ENCODE results near the gene GBX1. TPM values are rescaled to one million over a fixed set of nuclear protein-coding genes. Genes with fewer than 3 reads are reported as not detected.

The GBX1 gene
- total RNA-seq, 1 donor from 2014 or later, result not detected

GRCh38 chr7:151175047-151175792 is 7.7 kb upstream of the GBX1 start:
- intact Hi-C loops (cut with micrococcal nuclease), result no loop called here
- H3K36me3 Mint-ChIP-seq (ENCODE audit: low read depth), result no peaks in the 10 kb centered on the region
- no peaks in the 10 kb centered on the region for H3K4me1 Mint-ChIP-seq (ENCODE audit: low read depth)
- H3K27ac Mint-ChIP-seq, result no peak overlapping the region
- H3K27me3 Mint-ChIP-seq (ENCODE audit: insufficient read depth), result peaks cover 28% of the 10 kb centered on the region
- DNase-seq (ENCODE audit: low spot score), result no peak
- no peak overlapping the region for H3K4me3 Mint-ChIP-seq
- H3K9me3 Mint-ChIP-seq, result no peaks in the 10 kb centered on the region

- Mint-ChIP-seq H3K36me3 (ENCODE audit: low read depth) (no peaks in the 10 kb centered on the region), H3K4me3 (no peak overlapping the region), H3K4me1 (ENCODE audit: low read depth) (no peaks in the 10 kb centered on the region), H3K27ac (no peak overlapping the region), H3K27me3 (ENCODE audit: insufficient read depth) (peaks cover 36% of the 10 kb centered on the region), H3K9me3 (no peaks in the 10 kb centered on the region)
- DNase-seq (ENCODE audit: low spot score), result no peak
- intact Hi-C loops (cut with micrococcal nuclease), result loop anchor here (5.0 kb wide), 1 partner anchor 157 kb away; no protein-coding TSS in a partner anchor
These were observed 7.0 kb upstream of the GBX1 start for GRCh38 chr7:151174246-151175046.

GRCh38 chr7:151173386-151174245 is 6.1 kb upstream of the GBX1 start:
- Mint-ChIP-seq H3K36me3 (ENCODE audit: low read depth) (no peaks in the 10 kb centered on the region), H3K9me3 (no peaks in the 10 kb centered on the region), H3K27ac (no peak overlapping the region), H3K4me1 (ENCODE audit: low read depth) (peaks cover 3% of the 10 kb centered on the region), H3K4me3 (no peak overlapping the region), H3K27me3 (ENCODE audit: insufficient read depth) (peaks cover 44% of the 10 kb centered on the region)
- intact Hi-C loops (cut with micrococcal nuclease), result loop anchor here (2.0 to 5.0 kb wide), 2 partner anchors 129 to 156 kb away; no protein-coding TSS in a partner anchor
- DNase-seq (ENCODE audit: low spot score), result no peak

- DNase-seq (ENCODE audit: low spot score), result peak; percentile 74
- H3K4me3 Mint-ChIP-seq, result no peak overlapping the region
- no peaks in the 10 kb centered on the region for H3K36me3 Mint-ChIP-seq (ENCODE audit: low read depth)
- no peak overlapping the region for H3K27ac Mint-ChIP-seq
- intact Hi-C loops (cut with micrococcal nuclease), result loop anchor here (1.0 to 5.0 kb wide), 7 partner anchors 48 to 274 kb away; partner anchors contain the start of gene ABCF2
- peaks cover 8% of the 10 kb centered on the region for H3K4me1 Mint-ChIP-seq (ENCODE audit: low read depth)
- no peaks in the 10 kb centered on the region for H3K9me3 Mint-ChIP-seq
- H3K27me3 Mint-ChIP-seq (ENCODE audit: insufficient read depth), result peaks cover 48% of the 10 kb centered on the region
These were observed 5.0 kb upstream of the GBX1 start for GRCh38 chr7:151172273-151173141.

- intact Hi-C loops (cut with micrococcal nuclease), result loop anchor here (1.0 kb wide), 1 partner anchor 76 kb away; no protein-coding TSS in a partner anchor
- peaks cover 8% of the 10 kb centered on the region for H3K4me1 Mint-ChIP-seq (ENCODE audit: low read depth)
- no peak for DNase-seq (ENCODE audit: low spot score)
- H3K4me3 Mint-ChIP-seq, result peak overlapping the region; percentile 59
- peak overlapping the region; percentile 21 for H3K27ac Mint-ChIP-seq
- H3K27me3 Mint-ChIP-seq (ENCODE audit: insufficient read depth), result peaks cover 48% of the 10 kb centered on the region
- no peaks in the 10 kb centered on the region for H3K36me3 Mint-ChIP-seq (ENCODE audit: low read depth)
- H3K9me3 Mint-ChIP-seq, result no peaks in the 10 kb centered on the region
These were observed 1.3 kb upstream of the GBX1 start for GRCh38 chr7:151168787-151169162.

- Mint-ChIP-seq H3K4me1 (ENCODE audit: low read depth) (peaks cover 8% of the 10 kb centered on the region), H3K36me3 (ENCODE audit: low read depth) (no peaks in the 10 kb centered on the region), H3K9me3 (no peaks in the 10 kb centered on the region), H3K4me3 (peak overlapping the region; percentile 59), H3K27ac (peak overlapping the region; percentile 21), H3K27me3 (ENCODE audit: insufficient read depth) (peaks cover 43% of the 10 kb centered on the region)
- peak; percentile 42 for DNase-seq (ENCODE audit: low spot score)
- intact Hi-C loops (cut with micrococcal nuclease), result loop anchor here (1.0 kb wide), 1 partner anchor 76 kb away; no protein-coding TSS in a partner anchor
These were observed 701 bp upstream of the GBX1 start for GRCh38 chr7:151168003-151168786.

GRCh38 chr7:151166629-151167196 is 781 bp downstream of the GBX1 start:
- Mint-ChIP-seq H3K9me3 (no peaks in the 10 kb centered on the region), H3K4me1 (ENCODE audit: low read depth) (peaks cover 8% of the 10 kb centered on the region), H3K4me3 (no peak overlapping the region), H3K36me3 (ENCODE audit: low read depth) (no peaks in the 10 kb centered on the region), H3K27me3 (ENCODE audit: insufficient read depth) (peaks cover 34% of the 10 kb centered on the region), H3K27ac (no peak overlapping the region)
- DNase-seq (ENCODE audit: low spot score), result no peak
- intact Hi-C loops (cut with micrococcal nuclease), result no loop called here

GRCh38 chr7:151161757-151162156 is 5.7 kb downstream of the GBX1 start:
- Mint-ChIP-seq H3K27me3 (ENCODE audit: insufficient read depth) (peaks cover 15% of the 10 kb centered on the region), H3K4me1 (ENCODE audit: low read depth) (no peaks in the 10 kb centered on the region), H3K36me3 (ENCODE audit: low read depth) (no peaks in the 10 kb centered on the region), H3K9me3 (no peaks in the 10 kb centered on the region), H3K27ac (no peak overlapping the region), H3K4me3 (no peak overlapping the region)
- intact Hi-C loops (cut with micrococcal nuclease), result no loop called here
- DNase-seq (ENCODE audit: low spot score), result no peak

GRCh38 chr7:151157645-151158329 is 9.7 kb downstream of the GBX1 start:
- Mint-ChIP-seq H3K36me3 (ENCODE audit: low read depth) (no peaks in the 10 kb centered on the region), H3K4me3 (no peak overlapping the region), H3K9me3 (no peaks in the 10 kb centered on the region), H3K27me3 (ENCODE audit: insufficient read depth) (peaks cover 19% of the 10 kb centered on the region), H3K27ac (no peak overlapping the region), H3K4me1 (ENCODE audit: low read depth) (no peaks in the 10 kb centered on the region)
- intact Hi-C loops (cut with micrococcal nuclease), result no loop called here
- no peak for DNase-seq (ENCODE audit: low spot score)

GRCh38 chr7:151152643-151153513 is 14.6 kb downstream of the GBX1 start:
- intact Hi-C loops (cut with micrococcal nuclease), result no loop called here
- peaks cover 21% of the 10 kb centered on the region for H3K27me3 Mint-ChIP-seq (ENCODE audit: insufficient read depth)
- no peaks in the 10 kb centered on the region for H3K9me3 Mint-ChIP-seq
- H3K4me3 Mint-ChIP-seq, result no peak overlapping the region
- no peak for DNase-seq (ENCODE audit: low spot score)
- H3K36me3 Mint-ChIP-seq (ENCODE audit: low read depth), result no peaks in the 10 kb centered on the region
- H3K4me1 Mint-ChIP-seq (ENCODE audit: low read depth), result no peaks in the 10 kb centered on the region
- no peak overlapping the region for H3K27ac Mint-ChIP-seq
